ENCODE data around the gene WWOX.

Gene WWOX

GRCh38 chr16:78140818-78141466 lies 41.5 kb downstream of the WWOX start:
- DNase-seq (ENCODE audit: low read depth in 1 of 2, low spot score in 1 of 2), result no peak

DNA sequence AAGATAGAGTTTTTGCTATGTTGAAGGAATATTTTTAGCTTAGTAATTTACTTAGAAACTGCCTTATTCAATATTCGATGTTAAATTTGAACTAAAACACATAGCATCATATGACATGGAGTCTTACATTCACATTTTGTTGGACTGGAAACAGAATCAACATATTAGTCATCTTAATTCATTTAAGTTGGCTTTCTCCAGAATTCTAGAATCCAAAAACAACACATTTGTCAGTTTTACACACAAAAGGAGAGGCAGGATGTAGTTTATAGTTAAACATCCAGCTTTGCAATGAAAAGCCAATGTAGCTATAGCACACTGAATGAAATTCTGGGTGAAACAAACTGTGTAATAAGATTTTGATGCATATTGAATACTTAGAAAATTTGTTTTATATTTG lies 43.3 kb downstream of the WWOX start:
- no peak for DNase-seq (ENCODE audit: low read depth in 1 of 2, low spot score in 1 of 2)

DNA sequence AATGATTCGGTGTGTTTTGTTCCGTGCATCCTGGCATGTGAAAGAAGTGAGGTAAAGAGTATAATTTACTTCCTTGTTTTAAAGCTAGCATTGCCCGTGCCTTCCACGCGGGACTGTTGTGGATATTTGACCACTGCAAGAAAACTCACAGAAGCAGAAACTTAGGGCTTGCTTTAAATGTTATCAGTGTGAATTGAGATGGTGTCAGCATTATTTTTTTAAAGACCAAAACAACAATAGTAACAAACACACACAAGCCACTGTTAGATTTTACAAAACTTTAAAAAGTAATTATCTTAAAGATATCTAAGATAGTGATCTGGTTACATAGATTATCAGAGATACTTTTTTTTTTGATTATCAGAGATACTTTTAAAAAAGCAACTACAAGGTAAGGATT lies 47.4 kb downstream of the WWOX start:
- no peak for DNase-seq (ENCODE audit: low read depth in 1 of 2, low spot score in 1 of 2)

DNA sequence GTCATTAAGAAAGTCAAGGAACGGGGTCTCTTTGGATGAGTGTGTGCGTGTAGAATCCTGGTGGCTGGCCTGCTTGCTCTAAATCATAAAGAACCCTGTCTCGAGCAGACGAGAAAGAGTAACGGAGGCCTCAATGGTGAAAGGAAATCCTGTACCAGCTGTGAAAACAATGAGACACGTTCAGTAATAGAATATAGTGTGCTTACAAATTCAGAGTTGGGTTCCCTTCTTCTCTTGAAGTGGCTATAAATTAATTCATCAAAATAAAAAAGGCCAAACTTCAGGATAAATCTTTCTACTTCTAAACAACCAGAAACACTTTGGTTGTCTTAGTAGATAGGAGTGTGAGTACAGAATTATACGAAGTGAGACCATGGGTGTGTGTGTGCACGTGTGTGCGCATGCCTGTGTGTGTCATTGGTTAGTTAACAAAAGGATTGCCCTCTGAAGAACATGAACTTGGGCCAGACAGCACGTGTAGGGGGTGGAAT lies 48.5 kb downstream of the WWOX start:
- DNase-seq (ENCODE audit: low read depth in 1 of 2, low spot score in 1 of 2), result no peak

DNA sequence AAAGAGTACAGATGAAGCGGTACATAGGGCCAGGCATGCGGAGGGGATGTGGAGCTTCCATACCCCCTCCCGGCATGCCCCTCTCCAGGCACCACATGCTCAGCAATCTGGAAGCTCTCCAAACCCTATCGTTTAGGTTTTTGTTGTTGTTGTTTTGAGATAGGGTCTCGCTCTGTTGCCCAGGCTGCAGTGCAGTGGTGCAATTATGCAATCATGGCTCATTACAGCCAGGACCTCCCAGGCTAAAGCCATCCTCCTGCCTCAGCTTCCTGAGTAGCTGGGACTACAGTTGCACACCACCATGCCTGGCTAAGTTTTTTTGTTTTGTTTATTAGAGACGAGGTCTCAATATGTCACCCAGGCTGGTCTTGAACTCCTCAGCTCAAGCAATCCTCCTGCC lies 50.8 kb downstream of the WWOX start:
- DNase-seq (ENCODE audit: low read depth in 1 of 2, low spot score in 1 of 2), result no peak

DNA sequence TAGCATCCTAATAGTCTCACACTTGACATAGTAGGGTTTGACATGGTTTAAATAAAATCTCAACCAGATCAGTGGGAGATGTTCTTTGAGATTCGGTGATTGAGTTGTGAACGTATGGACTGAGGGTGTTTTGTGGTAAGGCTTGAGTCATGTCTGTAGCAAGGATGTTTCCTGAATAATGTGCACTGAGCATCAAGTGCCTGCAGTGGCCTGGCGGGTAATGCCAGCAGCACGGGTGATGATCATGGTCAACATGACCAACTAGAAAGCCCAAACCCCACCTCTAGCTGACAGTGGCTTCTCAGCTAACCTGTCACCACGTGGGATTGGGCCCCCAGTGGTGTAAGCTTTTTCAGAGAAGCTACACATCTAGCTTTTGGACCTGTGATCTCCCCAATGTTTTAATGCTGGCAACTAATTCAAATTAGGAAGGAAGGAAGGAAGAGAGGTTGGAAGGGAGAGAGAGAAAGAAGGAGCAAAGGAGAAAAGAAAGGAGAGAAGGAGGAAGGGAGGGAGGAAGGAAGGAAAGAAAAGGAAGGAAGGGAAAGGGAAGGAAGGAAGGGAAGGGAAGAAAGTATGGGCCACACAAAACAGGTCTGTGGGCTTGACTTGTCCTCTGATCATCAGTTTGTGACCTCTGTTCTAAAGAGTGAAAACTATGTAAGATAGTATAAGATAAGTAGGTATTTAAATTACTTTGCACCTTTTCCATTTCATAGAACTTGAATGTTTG lies 55.4 kb downstream of the WWOX start:
- DNase-seq (ENCODE audit: low read depth in 1 of 2, low spot score in 1 of 2), result no peak

DNA sequence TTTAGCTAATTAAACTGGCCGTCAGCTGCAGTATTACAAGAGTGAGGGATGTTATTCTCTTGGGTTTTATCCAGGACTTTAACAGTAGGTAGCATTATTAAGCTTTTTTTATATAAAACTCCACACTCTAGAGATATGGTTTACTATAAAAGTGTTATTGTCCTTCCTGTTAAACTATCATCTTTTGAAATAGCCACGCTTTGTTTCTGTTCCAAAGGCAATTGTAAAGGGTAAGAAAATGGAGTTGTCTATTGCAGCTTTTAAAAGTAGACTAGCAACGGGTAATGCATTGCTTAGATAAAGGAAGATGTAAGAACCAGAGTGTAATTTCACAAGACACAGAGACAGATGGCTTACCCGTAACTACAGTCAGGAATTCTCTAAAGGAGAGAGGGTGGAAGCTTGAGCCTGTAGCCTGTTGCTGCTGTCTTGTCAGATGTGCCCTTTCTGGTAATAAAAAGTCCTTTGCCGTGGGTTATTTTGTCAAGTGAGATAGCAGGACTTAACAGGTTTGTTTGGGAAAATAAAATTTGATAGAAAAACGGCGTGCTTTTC lies 56.4 kb downstream of the WWOX start:
- DNase-seq (ENCODE audit: low read depth in 1 of 2, low spot score in 1 of 2), result no peak

DNA sequence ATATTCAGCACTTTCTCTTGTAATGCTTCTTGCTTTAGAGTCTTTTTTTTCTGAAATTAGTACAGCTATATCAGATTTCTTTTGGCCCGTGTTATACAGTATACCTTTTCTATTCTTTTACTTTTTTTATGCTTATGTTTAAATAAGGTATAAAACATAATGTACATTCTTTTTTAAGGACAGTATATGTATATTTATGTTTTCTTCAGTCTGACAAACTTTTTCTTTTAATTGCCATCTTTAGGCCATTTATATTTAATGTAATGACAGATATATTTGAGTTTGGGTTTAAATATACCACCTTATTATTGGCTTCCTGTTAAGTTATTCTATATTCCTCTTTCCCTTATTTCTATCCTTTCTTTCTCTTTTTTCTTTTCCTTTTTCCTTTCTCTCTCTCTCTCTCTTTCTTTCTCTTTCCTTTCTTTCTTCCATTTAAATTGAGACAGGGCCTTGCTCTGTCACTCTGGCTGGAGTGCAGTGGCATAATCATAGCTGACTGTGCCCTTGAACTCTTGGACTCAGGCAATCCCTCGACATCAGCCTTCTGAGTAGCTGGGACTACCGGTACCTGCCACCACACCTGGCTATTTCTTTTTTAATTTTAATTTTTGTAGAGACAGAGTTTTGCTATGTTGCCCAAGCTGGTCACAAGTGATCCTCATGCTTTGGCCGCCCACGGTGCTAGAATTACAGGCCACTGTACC lies 61.7 kb downstream of the WWOX start:
- DNase-seq (ENCODE audit: low read depth in 1 of 2, low spot score in 1 of 2), result no peak

DNA sequence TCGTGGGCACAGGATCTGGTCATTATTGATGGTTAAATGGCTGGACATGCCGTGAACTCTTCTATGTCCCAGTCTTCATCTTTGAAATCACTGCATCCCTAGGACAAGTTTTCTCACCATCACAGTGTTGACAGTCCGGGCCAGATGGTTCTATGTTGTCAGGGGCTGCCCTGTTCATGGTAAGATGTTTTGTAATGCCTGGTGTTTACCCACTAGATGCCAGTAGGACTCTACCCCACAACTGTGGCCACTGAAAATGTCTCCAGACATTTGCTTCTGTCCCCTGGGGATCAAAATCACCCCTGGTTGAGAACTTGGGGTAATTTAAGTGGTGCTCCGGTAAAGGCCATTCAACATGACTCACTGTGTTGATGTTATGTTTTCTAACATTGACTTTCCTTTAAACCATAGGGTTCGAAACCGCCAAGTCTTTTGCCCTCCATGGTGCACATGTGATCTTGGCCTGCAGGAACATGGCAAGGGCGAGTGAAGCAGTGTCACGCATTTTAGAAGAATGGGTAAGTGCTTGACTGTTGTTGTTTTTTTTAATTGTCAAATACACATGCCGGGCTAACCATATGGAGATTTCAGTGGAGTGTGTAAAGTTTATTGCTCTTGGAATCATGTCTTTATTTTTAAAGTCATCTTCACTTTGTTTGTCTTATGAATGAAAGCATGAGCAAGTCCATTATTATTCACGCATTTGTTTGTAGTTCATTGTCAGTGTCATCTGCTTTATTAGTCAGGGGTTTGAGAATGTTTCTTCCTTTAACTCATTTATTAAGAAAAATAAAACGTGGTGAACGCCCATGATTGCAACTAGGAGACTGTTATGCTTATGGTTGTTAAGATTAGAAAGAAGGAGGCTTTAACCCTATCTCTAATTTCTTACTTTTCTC lies 64.6 kb downstream of the WWOX start:
- no peak for DNase-seq (ENCODE audit: low read depth in 1 of 2, low spot score in 1 of 2)

DNA sequence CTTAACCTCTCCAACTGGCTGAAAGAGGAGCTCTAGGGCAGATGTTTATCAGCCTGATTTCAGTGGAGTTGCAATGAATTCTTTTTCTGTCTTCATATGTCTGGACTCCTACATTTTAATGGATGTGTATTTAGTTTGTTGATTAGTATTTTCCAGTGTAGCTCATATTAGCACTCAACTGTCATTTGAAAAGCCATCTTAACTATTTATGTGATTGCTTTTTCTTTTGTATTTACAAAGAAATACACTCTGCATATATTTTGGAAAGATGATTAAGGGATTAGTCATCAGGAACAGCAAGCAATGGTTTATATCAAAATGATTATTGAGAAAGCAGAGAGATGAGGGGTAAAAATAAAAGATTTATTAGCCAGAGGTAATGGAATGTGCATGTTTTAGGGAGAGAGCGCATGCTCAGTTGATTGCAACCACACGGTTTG lies 71.1 kb downstream of the WWOX start:
- no peak for DNase-seq (ENCODE audit: low read depth in 1 of 2, low spot score in 1 of 2)

GRCh38 chr16:78175287-78175686 lies 75.8 kb downstream of the WWOX start:
- DNase-seq (ENCODE audit: low read depth in 1 of 2, low spot score in 1 of 2), result no peak

DNA sequence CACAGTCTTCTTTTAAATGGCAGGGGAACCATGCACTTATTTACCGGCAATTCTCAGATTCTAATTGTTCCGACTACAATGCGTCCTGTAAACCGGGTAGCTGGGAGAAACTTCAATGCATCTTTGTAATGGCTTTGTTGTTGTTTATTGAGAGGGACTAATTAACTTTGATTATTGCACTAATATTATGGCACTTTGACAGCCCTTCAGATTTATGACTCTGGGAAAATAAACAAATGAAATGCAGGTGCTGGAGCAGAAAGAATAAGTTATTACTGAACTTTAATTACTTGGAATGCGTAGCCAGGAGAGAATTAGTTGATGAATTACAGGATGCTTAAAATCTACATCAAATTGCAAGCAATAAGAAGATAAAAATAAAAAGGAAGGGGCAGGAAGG lies 77.0 kb downstream of the WWOX start:
- no peak for DNase-seq (ENCODE audit: low read depth in 1 of 2, low spot score in 1 of 2)

DNA sequence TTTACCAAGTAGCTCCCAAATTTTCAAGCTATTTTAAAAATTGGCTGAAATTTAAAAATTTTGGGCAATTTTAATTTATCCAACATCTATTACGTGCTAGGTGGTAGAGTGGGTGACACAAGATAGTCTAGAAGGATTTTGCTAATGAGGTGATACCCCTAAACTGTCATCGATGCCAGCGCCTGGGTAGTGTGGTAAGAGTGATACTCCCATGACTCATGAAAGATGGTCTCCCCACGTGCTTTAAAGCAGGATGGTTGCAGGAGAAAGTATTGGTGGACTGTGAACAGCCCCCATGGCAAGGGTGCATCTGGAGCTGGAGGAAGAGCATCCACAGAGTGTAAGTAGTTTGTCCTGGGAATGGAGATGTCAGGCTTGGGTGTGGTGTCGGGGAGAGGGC lies 77.8 kb downstream of the WWOX start:
- no peak for DNase-seq (ENCODE audit: low read depth in 1 of 2, low spot score in 1 of 2)

- DNase-seq (ENCODE audit: low read depth in 1 of 2, low spot score in 1 of 2), result no peak
Measured at GRCh38 chr16:78177987-78178386, 78.5 kb downstream of the WWOX start.

GRCh38 chr16:78179666-78180065 lies 80.2 kb downstream of the WWOX start:
- DNase-seq (ENCODE audit: low read depth in 1 of 2, low spot score in 1 of 2), result no peak

- DNase-seq (ENCODE audit: low read depth in 1 of 2, low spot score in 1 of 2), result no peak
Measured at GRCh38 chr16:78180349-78180748, 80.9 kb downstream of the WWOX start.

- no peak for DNase-seq (ENCODE audit: low read depth in 1 of 2, low spot score in 1 of 2)
Measured at GRCh38 chr16:78183437-78184237, 84.2 kb downstream of the WWOX start.

GRCh38 chr16:78184238-78185183 lies 85.1 kb downstream of the WWOX start:
- DNase-seq (ENCODE audit: low read depth in 1 of 2, low spot score in 1 of 2), result no peak

- DNase-seq (ENCODE audit: low read depth in 1 of 2, low spot score in 1 of 2), result no peak
Measured at GRCh38 chr16:78189121-78189520, 89.7 kb downstream of the WWOX start.

All from activated T-helper 1 cell treated with anti-CD3 and anti-CD28 coated beads, Interleukin-2, amount 50 U/mL, for 16 hours (primary cell).